22Rv1 (cell line): ENCODE measurements around the gene CALCOCO2.

Experiments used
- CTCF ChIP-seq: fragments of 450-650 bp; IDR thresholded peaks from 2 replicates; pipeline ENCODE4 v1.5.1; 2017; ENCODE audit warnings: mild to moderate bottlenecking
- ZFX ChIP-seq: fragments of 450-650 bp; IDR thresholded peaks from 2 replicates; pipeline ENCODE4 v1.6.1; 2017; ENCODE audit warnings: antibody characterized with exemption, borderline replicate concordance

- TF ChIP-seq CTCF: no peak
- no peak for TF ChIP-seq ZFX
Measured at GRCh38 chr17:48903401-48903800, 72.6 kb downstream of the CALCOCO2 start.
